ENCODE measurements around the gene NHLRC1.

- TF ChIP-seq CTCF (IDR thresholded peaks at IDR 0.05), result no peak
- no peak for TF ChIP-seq POLR2A (IDR thresholded peaks at IDR 0.05)
Observed at GRCh38 chr6:18135171-18135570, 12.7 kb upstream of the NHLRC1 start.

Measured in lower leg skin (tissue), 3 donors.